ENCODE data around the gene OR51B2.
"Not testable (repeated sequence)": the region's sequence is repeated elsewhere in the genome, so short reads cannot be mapped to it uniquely, and the experiment has no call there.

OR51B2 gene

GRCh38 chr11:5307256-5308019 is 16.7 kb downstream of the OR51B2 start:
- DNase-seq: no peak

GRCh38 chr11:5304046-5304445 is 20.1 kb downstream of the OR51B2 start:
- no peak for DNase-seq

GRCh38 chr11:5303626-5304025 is 20.5 kb downstream of the OR51B2 start:
- no peak for DNase-seq

- no peak for DNase-seq
Measured at GRCh38 chr11:5301846-5302245, 22.3 kb downstream of the OR51B2 start, which contains the start of gene OR51B4. TSS of gene OR51B4 (minus strand) at chr11:5301946. CDS start at chr11:5301946, 0 bp downstream.

- DNase-seq: no peak
Measured at GRCh38 chr11:5300251-5300650, 23.8 kb downstream of the OR51B2 start.

- DNase-seq: no peak
Measured at GRCh38 chr11:5298451-5298850, 25.6 kb downstream of the OR51B2 start.

GRCh38 chr11:5297721-5298323 is 26.3 kb downstream of the OR51B2 start:
- DNase-seq: no peak

- DNase-seq: not testable (repeated sequence)
Measured at GRCh38 chr11:5294342-5294995, 29.6 kb downstream of the OR51B2 start.

- no peak for DNase-seq
Measured at GRCh38 chr11:5293028-5293427, 31.1 kb downstream of the OR51B2 start.

GRCh38 chr11:5291207-5291838 is 32.8 kb downstream of the OR51B2 start:
- no peak for DNase-seq

GRCh38 chr11:5290106-5290505 is 34.0 kb downstream of the OR51B2 start:
- no peak for DNase-seq

- no peak for DNase-seq
Measured at GRCh38 chr11:5289696-5290095, 34.4 kb downstream of the OR51B2 start.

- DNase-seq: no peak
Measured at GRCh38 chr11:5288906-5289550, 35.1 kb downstream of the OR51B2 start.

GRCh38 chr11:5288108-5288905 is 35.8 kb downstream of the OR51B2 start:
- no peak for DNase-seq

- DNase-seq: no peak
Measured at GRCh38 chr11:5286901-5287300, 37.2 kb downstream of the OR51B2 start.

- DNase-seq: no peak
Measured at GRCh38 chr11:5286351-5286750, 37.7 kb downstream of the OR51B2 start.

GRCh38 chr11:5285703-5286340 is 38.3 kb downstream of the OR51B2 start:
- no peak for DNase-seq

GRCh38 chr11:5284637-5285036 is 39.5 kb downstream of the OR51B2 start:
- DNase-seq: no peak

- no peak for DNase-seq
Measured at GRCh38 chr11:5283882-5284281, 40.2 kb downstream of the OR51B2 start.

- DNase-seq: no peak
Measured at GRCh38 chr11:5283086-5283485, 41.0 kb downstream of the OR51B2 start.

GRCh38 chr11:5282628-5283027 is 41.5 kb downstream of the OR51B2 start:
- DNase-seq: no peak

GRCh38 chr11:5281596-5281995 is 42.5 kb downstream of the OR51B2 start:
- no peak for DNase-seq

Measured in KG1 (cell line).